ENCODE measurements around the gene ZNHIT3. TPM values are rescaled to one million over a fixed set of nuclear protein-coding genes. Genes with fewer than 3 reads are reported as not detected.
"Not testable (repeated sequence)": the region's sequence is repeated elsewhere in the genome, so short reads cannot be mapped to it uniquely, and the experiment has no call there.

The ZNHIT3 gene
- total RNA-seq, 4 donors from 2014 or later: 19.8 to 35.2 (median 25.4) TPM

DNA sequence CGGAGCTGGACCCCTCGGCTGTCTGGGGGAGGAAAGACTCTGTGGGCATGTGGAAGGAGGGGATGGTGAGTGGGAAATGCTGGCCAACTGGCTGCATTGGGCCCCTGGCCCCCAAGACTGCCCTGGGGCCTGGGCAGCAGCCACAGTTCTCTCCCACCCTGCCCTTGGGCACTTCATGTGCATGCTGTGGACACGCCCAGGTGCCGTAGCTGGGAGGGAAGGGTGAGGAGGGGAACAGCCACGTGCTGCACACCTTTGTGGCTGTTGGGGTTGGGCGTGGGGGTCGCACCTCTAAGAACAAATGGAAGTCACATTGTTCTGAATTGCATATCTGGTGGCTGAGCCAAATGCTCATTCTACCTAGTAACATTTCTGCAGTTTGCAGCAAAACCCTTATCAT lies 11.9 kb upstream of the ZNHIT3 start:
- DNase-seq (ENCODE audit: low spot score) (no peak), ATAC-seq (ENCODE audit: low FRiP score) (no peak)
- TF ChIP-seq, protein P1, sequence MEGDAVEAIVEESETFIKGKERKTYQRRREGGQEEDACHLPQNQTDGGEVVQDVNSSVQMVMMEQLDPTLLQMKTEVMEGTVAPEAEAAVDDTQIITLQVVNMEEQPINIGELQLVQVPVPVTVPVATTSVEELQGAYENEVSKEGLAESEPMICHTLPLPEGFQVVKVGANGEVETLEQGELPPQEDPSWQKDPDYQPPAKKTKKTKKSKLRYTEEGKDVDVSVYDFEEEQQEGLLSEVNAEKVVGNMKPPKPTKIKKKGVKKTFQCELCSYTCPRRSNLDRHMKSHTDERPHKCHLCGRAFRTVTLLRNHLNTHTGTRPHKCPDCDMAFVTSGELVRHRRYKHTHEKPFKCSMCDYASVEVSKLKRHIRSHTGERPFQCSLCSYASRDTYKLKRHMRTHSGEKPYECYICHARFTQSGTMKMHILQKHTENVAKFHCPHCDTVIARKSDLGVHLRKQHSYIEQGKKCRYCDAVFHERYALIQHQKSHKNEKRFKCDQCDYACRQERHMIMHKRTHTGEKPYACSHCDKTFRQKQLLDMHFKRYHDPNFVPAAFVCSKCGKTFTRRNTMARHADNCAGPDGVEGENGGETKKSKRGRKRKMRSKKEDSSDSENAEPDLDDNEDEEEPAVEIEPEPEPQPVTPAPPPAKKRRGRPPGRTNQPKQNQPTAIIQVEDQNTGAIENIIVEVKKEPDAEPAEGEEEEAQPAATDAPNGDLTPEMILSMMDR (IDR thresholded peaks at IDR 0.05): no peak

DNA sequence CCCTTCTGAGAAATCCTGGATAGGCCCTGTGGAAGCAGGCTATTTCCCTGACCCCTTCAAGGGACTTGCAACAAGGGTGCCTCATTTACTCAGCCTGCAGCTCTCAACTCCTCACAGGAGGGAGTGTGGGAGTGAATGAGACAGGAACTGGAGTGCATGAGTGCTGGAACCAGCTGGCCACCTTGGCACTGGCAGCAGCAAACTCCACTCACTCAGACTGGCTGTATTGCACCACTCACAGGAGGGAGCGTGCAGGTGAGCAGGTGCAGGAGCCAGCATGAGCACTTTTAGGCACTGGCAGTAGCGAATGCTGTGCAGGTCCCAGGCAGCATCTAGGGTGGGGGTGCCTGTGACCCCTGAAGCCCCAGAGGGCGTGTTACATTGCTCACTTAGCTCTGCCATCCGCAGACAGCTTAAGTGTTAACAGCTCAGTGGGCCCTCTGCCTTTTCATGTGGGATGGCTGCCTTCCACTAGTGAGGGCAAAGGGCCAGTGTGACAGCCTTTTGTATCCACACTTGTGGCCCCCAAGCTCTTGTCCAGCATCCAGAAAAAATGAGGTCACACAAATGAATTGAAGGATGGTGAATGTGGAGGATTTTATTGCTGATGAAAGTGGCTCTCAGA lies 11.0 kb upstream of the ZNHIT3 start:
- no peak for DNase-seq (ENCODE audit: low spot score)
- ATAC-seq (ENCODE audit: low FRiP score): no peak

DNA sequence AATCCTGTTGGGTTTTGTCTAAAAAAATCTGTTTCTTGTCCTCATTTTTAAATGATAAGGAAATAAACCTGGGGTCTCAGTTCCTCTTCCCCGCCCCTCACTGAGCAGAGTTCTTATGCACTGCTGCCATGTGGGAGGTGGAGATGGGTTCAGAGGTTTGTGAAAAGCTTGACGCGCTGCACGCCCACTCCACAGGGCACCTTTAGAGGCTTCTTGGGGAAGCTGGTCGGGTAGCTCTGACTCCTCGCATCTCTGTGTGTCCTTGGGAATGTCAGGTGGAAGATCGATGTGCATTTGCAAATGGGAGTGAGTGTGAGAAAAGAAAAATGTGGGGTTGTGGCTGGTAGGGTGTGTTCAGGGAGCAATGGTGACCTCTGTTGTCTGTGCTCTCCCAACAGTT lies 4.7 kb upstream of the ZNHIT3 start:
- TF ChIP-seq, protein P1 (IDR thresholded peaks at IDR 0.05): no peak
- DNase-seq (ENCODE audit: low spot score) (no peak), ATAC-seq (ENCODE audit: low FRiP score) (no peak)

More for the DNA sequence above, 11.0 kb upstream of the ZNHIT3 start:
- TF ChIP-seq, protein P1 (IDR thresholded peaks at IDR 0.05): no peak

DNA sequence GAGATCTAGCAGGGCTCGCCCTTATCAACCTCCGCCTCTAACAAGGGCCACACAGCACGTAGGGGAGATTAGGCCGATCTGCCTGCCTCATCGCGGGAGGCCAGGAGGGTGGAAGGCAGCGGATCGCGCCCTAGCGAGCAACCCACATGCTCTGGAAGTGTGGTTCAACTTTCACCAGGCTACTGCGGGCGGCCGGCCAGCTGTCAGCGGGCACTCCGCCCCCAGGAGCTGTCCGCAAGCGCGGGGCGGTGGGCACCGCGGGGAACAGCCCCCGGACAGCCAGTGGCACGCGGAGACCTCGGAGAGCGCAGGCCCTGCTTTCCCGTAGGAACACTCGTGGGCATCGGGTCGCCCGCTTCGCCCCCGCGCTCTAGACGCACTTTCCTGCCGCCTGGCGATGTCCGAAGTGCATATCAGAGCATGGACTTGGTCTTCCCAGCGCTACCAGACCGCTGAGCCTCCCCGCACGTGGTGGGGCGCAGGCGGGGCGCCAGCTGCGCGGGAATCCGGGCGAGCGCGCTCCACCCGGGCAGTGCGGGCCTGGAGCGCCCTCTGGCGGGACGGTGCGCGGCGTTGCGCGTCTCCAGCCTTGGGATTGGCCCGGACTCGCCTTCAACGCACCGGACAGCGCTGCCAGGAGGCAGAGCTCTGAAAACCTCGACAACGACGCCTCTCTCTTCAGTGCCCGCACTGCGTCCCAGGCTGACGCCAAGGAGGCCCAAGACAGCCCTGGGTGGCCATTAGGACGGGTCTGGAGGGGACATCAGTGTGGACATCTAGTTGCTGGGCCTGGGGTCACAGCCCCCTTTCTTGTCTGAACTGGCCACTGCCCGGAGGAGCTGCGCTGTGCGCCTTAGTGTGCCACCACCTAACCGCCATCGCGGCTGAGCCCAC lies 3.6 kb upstream of the ZNHIT3 start:
- TF ChIP-seq, protein P1 (IDR thresholded peaks at IDR 0.05): peak in 1 of 3 donors; percentile 58
- DNase-seq (ENCODE audit: low spot score): peak; percentile 82
- ATAC-seq (ENCODE audit: low FRiP score): peak; percentile 89

DNA sequence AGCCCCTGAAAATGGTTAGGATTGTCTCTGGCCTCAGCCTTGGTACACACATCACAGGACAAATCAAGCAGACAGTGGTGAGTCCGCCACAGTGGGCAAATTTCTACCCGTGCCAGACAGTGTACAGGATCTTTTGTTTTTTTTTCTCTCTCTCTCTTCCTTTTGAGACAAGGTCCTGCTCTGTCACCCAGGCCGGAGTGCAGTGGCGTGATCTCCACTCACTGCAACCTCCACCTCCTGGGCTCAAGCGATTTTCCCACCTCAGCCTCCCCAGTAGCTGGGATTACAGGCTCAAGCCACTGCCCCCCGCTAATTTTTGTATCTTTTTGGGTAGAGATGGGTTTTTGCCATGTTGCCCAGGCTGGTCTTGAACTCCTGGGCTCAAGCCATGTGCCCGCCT lies 2.5 kb upstream of the ZNHIT3 start:
- ATAC-seq (ENCODE audit: low FRiP score); DNase-seq (ENCODE audit: low spot score): not testable (repeated sequence)

DNA sequence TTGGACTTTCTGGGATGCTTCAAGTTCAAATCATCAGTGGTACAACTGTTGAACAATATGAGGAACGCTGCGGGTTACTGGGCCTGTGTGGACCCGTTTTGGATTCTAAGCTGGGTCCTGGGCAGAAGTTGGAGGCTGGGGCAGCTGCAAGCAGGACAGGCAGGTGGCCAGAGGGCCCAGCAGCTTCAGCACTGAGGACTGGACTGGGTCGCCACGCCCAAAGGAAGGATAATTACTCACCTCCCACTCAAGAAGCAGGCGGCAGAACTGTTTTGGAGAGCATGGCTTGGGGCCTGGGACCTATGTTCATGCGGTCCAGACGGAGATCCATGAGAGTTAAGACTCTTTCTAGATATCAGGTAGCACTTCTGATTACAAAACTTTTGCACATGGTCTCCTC lies 1.5 kb upstream of the ZNHIT3 start:
- TF ChIP-seq, protein P1 (IDR thresholded peaks at IDR 0.05): no peak
- ATAC-seq (ENCODE audit: low FRiP score) (no peak), DNase-seq (ENCODE audit: low spot score) (no peak)

DNA sequence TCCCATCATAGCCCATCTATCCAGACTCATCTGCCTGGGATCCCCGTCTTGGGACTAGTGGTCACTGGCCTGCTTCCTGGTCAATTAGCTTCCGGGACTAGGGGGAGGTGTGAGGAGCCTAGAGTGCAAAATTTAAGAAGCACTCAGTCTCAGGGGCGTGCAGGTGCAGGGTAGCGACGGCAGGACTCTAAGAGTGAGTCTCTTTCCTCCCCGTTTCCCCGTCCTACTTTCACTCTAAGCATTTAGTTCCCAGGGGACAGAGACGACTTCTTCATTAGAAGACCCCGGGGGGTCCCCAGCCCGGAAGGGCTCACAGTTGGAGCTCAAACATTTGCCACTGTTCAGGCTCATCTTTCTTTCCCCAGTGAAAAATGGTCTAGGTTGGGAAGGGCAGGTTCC lies 677 bp upstream of the ZNHIT3 start:
- TF ChIP-seq, protein P1 (IDR thresholded peaks at IDR 0.05): no peak
- DNase-seq (ENCODE audit: low spot score) (no peak), ATAC-seq (ENCODE audit: low FRiP score) (no peak)
